ENCODE measurements around the gene SYNJ2.

- no peak for TF ChIP-seq CTCF (IDR thresholded peaks at IDR 0.05; ENCODE audit: borderline replicate concordance, extremely low read depth, low read length, poor library complexity, severe bottlenecking)
- no peak for TF ChIP-seq EZH2 (IDR thresholded peaks at IDR 0.05; ENCODE audit: borderline replicate concordance, low read depth, low read length, severe bottlenecking)
These were observed 44.3 kb upstream of the SYNJ2 start for GRCh38 chr6:157937318-157937717.
